Right lobe of liver (tissue), 4 donors: ENCODE results near the gene NT5DC3.

ENCODE experiments used
- POLR2A ChIP-seq: fragments of 450-650 bp; IDR thresholded peaks from one replicate; pipeline ENCODE4 v1.6.1; 2017; ENCODE audit warnings: antibody characterized with exemption, mild to moderate bottlenecking
- TF ChIP-seq, protein P1 (sequence below), 4 donors: fragments of 200-600 bp in 3 of 4; fragments of 450-650 bp in 1 of 4; IDR thresholded peaks; one replicate each; pipeline versions ENCODE4 v1.5.1 to v1.8.0; 2016 to 2022; ENCODE audit warnings: antibody characterized with exemption in 4 of 4, mild to moderate bottlenecking in 2 of 4
- donor health status: DM: no; HTN: no; CAD: no.
- donor health status: DM: no; HTN: no; CAD: no.
- donor health status: DM: no; HTN: yes; CAD: no.

DNA sequence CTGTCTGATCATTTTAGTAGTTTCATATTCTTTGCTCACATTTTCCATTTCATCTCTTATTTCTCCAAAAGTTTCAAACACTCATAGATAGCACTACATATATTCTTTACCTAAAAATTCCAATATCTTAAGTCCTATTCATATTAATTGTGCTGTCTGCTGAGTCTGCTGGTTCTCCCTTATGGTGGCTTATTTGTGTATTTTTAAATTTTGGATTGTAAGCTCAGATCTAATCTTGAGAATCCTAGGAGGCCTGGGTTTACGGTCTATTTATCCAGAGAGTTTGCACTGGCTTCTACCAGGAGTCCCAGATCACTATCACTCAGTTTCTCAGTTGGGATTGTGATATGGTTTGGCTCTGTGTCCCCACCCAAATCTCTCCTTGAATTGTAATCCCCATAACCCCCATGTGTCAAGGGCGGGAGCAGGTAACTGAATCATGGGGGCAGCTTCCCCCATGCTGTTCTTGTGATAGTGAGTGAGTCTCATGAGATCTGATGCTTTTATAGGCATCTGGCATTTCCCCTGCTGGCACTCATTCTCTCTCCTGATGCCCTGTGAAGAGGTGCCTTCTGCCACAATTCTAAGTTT is 10.2 kb downstream of the NT5DC3 start:
- TF ChIP-seq, protein P1, sequence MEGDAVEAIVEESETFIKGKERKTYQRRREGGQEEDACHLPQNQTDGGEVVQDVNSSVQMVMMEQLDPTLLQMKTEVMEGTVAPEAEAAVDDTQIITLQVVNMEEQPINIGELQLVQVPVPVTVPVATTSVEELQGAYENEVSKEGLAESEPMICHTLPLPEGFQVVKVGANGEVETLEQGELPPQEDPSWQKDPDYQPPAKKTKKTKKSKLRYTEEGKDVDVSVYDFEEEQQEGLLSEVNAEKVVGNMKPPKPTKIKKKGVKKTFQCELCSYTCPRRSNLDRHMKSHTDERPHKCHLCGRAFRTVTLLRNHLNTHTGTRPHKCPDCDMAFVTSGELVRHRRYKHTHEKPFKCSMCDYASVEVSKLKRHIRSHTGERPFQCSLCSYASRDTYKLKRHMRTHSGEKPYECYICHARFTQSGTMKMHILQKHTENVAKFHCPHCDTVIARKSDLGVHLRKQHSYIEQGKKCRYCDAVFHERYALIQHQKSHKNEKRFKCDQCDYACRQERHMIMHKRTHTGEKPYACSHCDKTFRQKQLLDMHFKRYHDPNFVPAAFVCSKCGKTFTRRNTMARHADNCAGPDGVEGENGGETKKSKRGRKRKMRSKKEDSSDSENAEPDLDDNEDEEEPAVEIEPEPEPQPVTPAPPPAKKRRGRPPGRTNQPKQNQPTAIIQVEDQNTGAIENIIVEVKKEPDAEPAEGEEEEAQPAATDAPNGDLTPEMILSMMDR (IDR thresholded peaks at IDR 0.05), result no peak
- no peak for TF ChIP-seq POLR2A
